Thyroid gland (tissue), 4 donors: Measurements from ENCODE around the gene SLCO3A1.

Experiments used
- CTCF ChIP-seq, 6 experiments: fragments of 200-600 bp in 3 of 6; fragments of 450-650 bp in 3 of 6; sonication (generic) in 3 of 6; IDR thresholded peaks; one replicate each; pipeline ENCODE4 v1.5.1; 2016 to 2019; ENCODE audit warnings: antibody characterized with exemption in 6 of 6, mild to moderate bottlenecking in 2 of 6, inconsistent platforms in 1 of 6, moderate library complexity in 1 of 6
- POLR2A ChIP-seq, 2 donors: fragments of 450-650 bp; IDR thresholded peaks; one replicate each; pipeline ENCODE4 v1.6.1; 2017; ENCODE audit warnings: antibody characterized with exemption in 2 of 2, mild to moderate bottlenecking in 2 of 2, moderate library complexity in 1 of 2

DNA sequence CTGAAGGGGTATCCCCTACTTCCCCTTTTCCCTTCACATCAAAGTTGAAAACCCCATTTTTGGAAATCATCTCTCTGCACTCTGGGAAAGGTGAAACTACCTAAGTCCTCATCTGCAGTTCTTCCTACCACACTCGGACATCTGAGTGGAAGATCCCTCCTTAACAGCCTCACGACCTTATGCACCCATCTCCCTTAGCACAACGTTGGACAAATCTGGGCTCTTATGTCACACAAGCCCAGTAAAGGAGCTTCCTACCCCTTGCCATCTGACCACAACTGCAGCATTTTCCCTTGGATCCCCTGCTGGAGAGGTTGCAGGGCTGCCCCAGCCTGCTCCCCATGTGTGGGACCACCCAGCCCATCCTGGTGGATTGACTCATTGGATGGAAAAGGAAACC, 288.1 kb downstream of the SLCO3A1 start:
- TF ChIP-seq CTCF (IDR thresholded peaks at IDR 0.05) (no peak), POLR2A (IDR thresholded peaks at IDR 0.05) (no peak)
